NCI-H446 (cell line): ENCODE measurements around the gene SMARCA5.
"Not testable (repeated sequence)": the region's sequence is repeated elsewhere in the genome, so short reads cannot be mapped to it uniquely, and the experiment has no call there.

Source experiments
- DNase-seq, 2 experiments: peaks; one replicate each; lab custom pipeline; 2025; lab: John Stamatoyannopoulos, UW

The SMARCA5 gene

GRCh38 chr4:143513314-143514168 is at the start of gene SMARCA5:
Gene SMARCA5 (plus strand): TSS chr4:143513702. CDS start chr4:143513925, 223 bp downstream.
- peak; percentile 97 to 98 for DNase-seq

GRCh38 chr4:143473334-143474126 is 40.0 kb upstream of the SMARCA5 start:
- DNase-seq: no peak

- DNase-seq: no peak
Observed at GRCh38 chr4:143477487-143477886, 36.0 kb upstream of the SMARCA5 start.

- DNase-seq: no peak
Observed at GRCh38 chr4:143481361-143481760, 32.1 kb upstream of the SMARCA5 start.

- peak in 1 of 2 experiments; percentile 68 for DNase-seq
Observed at GRCh38 chr4:143482840-143483239, 30.7 kb upstream of the SMARCA5 start.

- no peak for DNase-seq
Observed at GRCh38 chr4:143486314-143486713, 27.2 kb upstream of the SMARCA5 start.

- DNase-seq: no peak
Observed at GRCh38 chr4:143488687-143489086, 24.8 kb upstream of the SMARCA5 start.

GRCh38 chr4:143489106-143489505 is 24.4 kb upstream of the SMARCA5 start:
- no peak for DNase-seq

- DNase-seq: no peak
Observed at GRCh38 chr4:143498021-143498420, 15.5 kb upstream of the SMARCA5 start.

- no peak for DNase-seq
Observed at GRCh38 chr4:143502231-143502630, 11.3 kb upstream of the SMARCA5 start.

GRCh38 chr4:143506031-143506430 is 7.5 kb upstream of the SMARCA5 start:
- no peak for DNase-seq

GRCh38 chr4:143511906-143512305 is 1.6 kb upstream of the SMARCA5 start:
- no peak for DNase-seq

- DNase-seq: no peak
Observed at GRCh38 chr4:143512978-143513313, 556 bp upstream of the SMARCA5 start.

GRCh38 chr4:143514169-143514495 is 630 bp downstream of the SMARCA5 start:
- no peak for DNase-seq

- no peak for DNase-seq
Observed at GRCh38 chr4:143514497-143514896, 995 bp downstream of the SMARCA5 start.

- DNase-seq: no peak
Observed at GRCh38 chr4:143514901-143515300, 1.4 kb downstream of the SMARCA5 start.

GRCh38 chr4:143515905-143516304 is 2.4 kb downstream of the SMARCA5 start:
- DNase-seq: no peak

- no peak for DNase-seq
Observed at GRCh38 chr4:143517764-143518163, 4.3 kb downstream of the SMARCA5 start.

GRCh38 chr4:143524211-143524610 is 10.7 kb downstream of the SMARCA5 start:
- no peak for DNase-seq

GRCh38 chr4:143528046-143528445 is 14.5 kb downstream of the SMARCA5 start:
- DNase-seq: not testable (repeated sequence)

- no peak for DNase-seq
Observed at GRCh38 chr4:143531380-143531779, 17.9 kb downstream of the SMARCA5 start.

GRCh38 chr4:143531788-143532491 is 18.4 kb downstream of the SMARCA5 start:
- no peak for DNase-seq
